HepG2 (cell line): ENCODE results near the gene ESR2. TPM values are rescaled to one million over a fixed set of nuclear protein-coding genes. Genes with fewer than 3 reads are reported as not detected.

Experiments used
- ATAC-seq: fragments of 200-7000 bp; cut with Tn5 transposase; 3 replicates; pipeline ENCODE4 v1.9.1; 2020; ENCODE audit warnings: mild to moderate bottlenecking, moderate library complexity
- BruUV-seq: library from RNA; stranded (reverse); fragments of 400-500 nt; replicated peaks from 2 replicates; lab custom pipeline; 2021; lab: Mats Ljungman, UMichigan
- CTCF ChIA-PET: fragments of 300-600 bp; formaldehyde crosslinking; extraction: SDS; loops from one replicate; lab custom pipeline; 2021; ENCODE audit warnings: low total read pairs, inconsistent platforms, low intra/inter-chr PET ratio; lab: Yijun Ruan, JAX
- POLR2A ChIA-PET: fragments of 350-600 bp; sonication (Branson Sonifier 250); formaldehyde crosslinking; loops from one replicate; lab custom pipeline; 2020; ENCODE audit warnings: antibody characterized with exemption, inconsistent platforms; lab: Yijun Ruan, JAX
- DNase-seq: peaks from one replicate; pipeline ENCODE4 v3.0.0-alpha.2; 2015; ENCODE audit warnings: low spot score
- FAIRE-seq: peaks from 3 replicates; lab custom pipeline; 2011; peaks lifted over from hg19 to GRCh38; lab: Jason Lieb, UNC
- H2AFZ ChIP-seq: one replicate; pipeline ENCODE4 v1.6.1; 2011; ENCODE audit warnings: low read length, inconsistent platforms
- H3K27ac ChIP-seq: fragments of 300-600 bp; 3 replicates; pipeline ENCODE4 v1.8.0; 2011; ENCODE audit warnings: mixed run types, mild to moderate bottlenecking, mixed read lengths, low read length, inconsistent platforms; ENCODE audit not compliant: insufficient read depth; ENCODE audit errors: extremely low read length
- H3K27me3 ChIP-seq, 2 experiments: fragments of 200-600 bp in 1 of 2; 2 replicates in 1 of 2; 3 replicates in 1 of 2; pipeline versions ENCODE4 v1.6.0 to v1.8.0; 2011; ENCODE audit warnings: low read length in 2 of 2, mild to moderate bottlenecking in 2 of 2, moderate library complexity in 2 of 2, inconsistent platforms in 1 of 2; ENCODE audit not compliant: insufficient read depth in 2 of 2, control insufficient read depth in 1 of 2
- H3K36me3 ChIP-seq, 2 experiments: fragments of 200-600 bp in 1 of 2; replicated peaks in 1 of 2; 2 replicates in 1 of 2; 3 replicates in 1 of 2; pipeline versions ENCODE4 v1.5.1 to v1.8.0; 2011; ENCODE audit warnings: low read length in 2 of 2, inconsistent platforms in 1 of 2; ENCODE audit not compliant: insufficient read depth in 2 of 2, control insufficient read depth in 1 of 2
- H3K4me1 ChIP-seq: 2 replicates; pipeline ENCODE4 v1.5.1; 2012; ENCODE audit warnings: low read length, inconsistent platforms; ENCODE audit not compliant: insufficient read depth
- H3K4me2 ChIP-seq: 2 replicates; pipeline ENCODE4 v1.6.0; 2011; ENCODE audit warnings: low read depth, low read length, inconsistent platforms
- H3K4me3 ChIP-seq, 3 experiments: fragments of 200-600 bp in 1 of 3; sonication (generic), shearing (Covaris generic) in 1 of 3; replicated peaks in 1 of 3; 2 replicates each; pipeline ENCODE4 v1.5.1; 2011 to 2016; ENCODE audit warnings: low read length in 3 of 3, inconsistent platforms in 2 of 3, low read depth in 2 of 3, mild to moderate bottlenecking in 2 of 3, control low read depth in 1 of 3, mixed read lengths in 1 of 3; ENCODE audit not compliant: insufficient read depth in 1 of 3
- H3K79me2 ChIP-seq: one replicate; pipeline ENCODE4 v1.6.1; 2011; ENCODE audit warnings: low read length, inconsistent platforms; ENCODE audit not compliant: insufficient read depth
- H3K9ac ChIP-seq: 2 replicates; pipeline ENCODE4 v1.6.0; 2011; ENCODE audit warnings: mild to moderate bottlenecking, low read depth, low read length, inconsistent platforms; ENCODE audit not compliant: insufficient read depth
- H3K9me3 ChIP-seq: 2 replicates; pipeline ENCODE4 v1.5.1; 2012; ENCODE audit warnings: mild to moderate bottlenecking, low read length
- H4K20me1 ChIP-seq: 2 replicates; pipeline ENCODE4 v1.6.0; 2011; ENCODE audit warnings: inconsistent platforms, mild to moderate bottlenecking, low read length, moderate library complexity; ENCODE audit not compliant: insufficient read depth
- AHR ChIP-seq: IDR thresholded peaks from 2 replicates; pipeline ENCODE4 v1.6.1; 2018; ENCODE audit warnings: missing genetic modification reagents, missing compliant biosample characterization
- ATF2 ChIP-seq: sonication (generic); formaldehyde crosslinking; IDR thresholded peaks from 2 replicates; pipeline ENCODE4 v1.4.0; 2020; ENCODE audit warnings: missing genetic modification reagents
- KLF11 ChIP-seq: IDR thresholded peaks from 2 replicates; pipeline ENCODE4 v1.6.1; 2016; ENCODE audit warnings: missing compliant biosample characterization
- MAFK ChIP-seq, 2 experiments: IDR thresholded peaks in 1 of 2; conservative IDR thresholded peaks in 1 of 2; 2 replicates each; pipeline ENCODE4 v1.6.1; 2011; ENCODE audit warnings: improper control_type of control experiment in 2 of 2, low read length in 2 of 2
- MEIS2 ChIP-seq: sonication (generic); formaldehyde crosslinking; IDR thresholded peaks from 2 replicates; pipeline ENCODE4 v1.9.0; 2021; ENCODE audit warnings: mild to moderate bottlenecking, missing genetic modification reagents
- NFRKB ChIP-seq: fragments of 450-650 bp; IDR thresholded peaks from 2 replicates; pipeline ENCODE4 v1.6.1; 2017
- THAP9 ChIP-seq: sonication (generic); formaldehyde crosslinking; IDR thresholded peaks from 2 replicates; pipeline ENCODE4; 2020; ENCODE audit warnings: missing genetic modification reagents, mild to moderate bottlenecking, borderline replicate concordance
- UBTF ChIP-seq: sonication (generic); formaldehyde crosslinking; IDR thresholded peaks from 2 replicates; pipeline ENCODE4 v1.4.0; 2020; ENCODE audit warnings: mild to moderate bottlenecking, missing genetic modification reagents
- ZNF205 ChIP-seq: IDR thresholded peaks from 2 replicates; pipeline ENCODE4 v1.6.1; 2018; ENCODE audit warnings: missing biosample characterization, missing genetic modification reagents
- ZNF275 ChIP-seq: sonication (generic); formaldehyde crosslinking; IDR thresholded peaks from 2 replicates; pipeline ENCODE4 v1.8.0; 2022; ENCODE audit warnings: missing genetic modification reagents, mild to moderate bottlenecking, inconsistent platforms, borderline replicate concordance
- ZNF607 ChIP-seq: sonication (generic); formaldehyde crosslinking; IDR thresholded peaks from 2 replicates; pipeline ENCODE4 v1.5.1; 2020; ENCODE audit warnings: missing genetic modification reagents, mild to moderate bottlenecking, borderline replicate concordance
- ZNF639 ChIP-seq: conservative IDR thresholded peaks from 2 replicates; pipeline ENCODE4 v1.6.1; 2018; ENCODE audit warnings: missing genetic modification reagents
- WGBS: methylation state at CpG from one replicate; pipeline ENCODE4 v1.1.6; 2017; ENCODE audit warnings: low lambda C conversion rate; 5-methylcytosine and 5-hydroxymethylcytosine counted together
- in situ Hi-C: cut with HindIII; loops from 2 replicates; pipeline ENCODE4 v1.10.0; 2017; ENCODE audit warnings: low pct_unique_long_range_greater_than_20kb; ENCODE audit not compliant: extremely low pct_ligation_motif_present
- intact Hi-C: fragments of 100-400 bp; cut with micrococcal nuclease; formaldehyde crosslinking; loops from one replicate; pipeline ENCODE4 v1.10.0; 2022; ENCODE audit not compliant: unreplicated experiment
- polyA plus RNA-seq, 8 experiments: library from polyadenylated mRNA; depleted of rRNA in 3 of 8; stranded (reverse) in 7 of 8; unstranded in 1 of 8; fragments of >200 nt; fragmentation: Illumina TruSeq in 4 of 8; extraction: Trizol in 4 of 8; gene quantifications; 2 replicates each; pipeline versions ENCODE4 v1.2.1 to v1.2.3, GENCODE V29; 2011 to 2016; ENCODE audit warnings: low read depth in 4 of 8, missing spikeins in 1 of 8, mixed read lengths in 1 of 8; ENCODE audit not compliant: insufficient read depth in 1 of 8
- total RNA-seq, 5 experiments: library from RNA; depleted of rRNA; stranded (reverse); fragments of >200 nt; fragmentation: Illumina TruSeq; extraction: Trizol; gene quantifications; 2 replicates each; pipeline ENCODE4 v1.2.3, GENCODE V29; 2016; ENCODE audit warnings: low read depth in 1 of 5

The ESR2 gene
- total and polyA plus RNA-seq, 2 of the 13 experiments (the other 11 are each of a cell fraction or from before 2014, with no cell fraction given) = 0.01 to 0.04 TPM

- ChIA-PET CTCF (interaction anchor here (0.7 kb wide), 1 partner anchor 665 kb away, joined by 3 read pairs; no protein-coding TSS in a partner anchor), POLR2A (no interaction called here)
- H3K79me2 ChIP-seq = no peaks in the 10 kb centered on the region
- no peak overlapping the region for H3K4me2 ChIP-seq
- no peaks in the 10 kb centered on the region for H4K20me1 ChIP-seq
- DNase-seq (peak; percentile 9), ATAC-seq (no peak), FAIRE-seq (no peak)
- H3K36me3 ChIP-seq = no peaks in the 10 kb centered on the region
- in situ Hi-C loops (loop anchor here (10.0 to 25.0 kb wide), 3 partner anchors 164 to 504 kb away; no protein-coding TSS in a partner anchor), intact Hi-C loops (loop anchor here (10.0 kb wide), 1 partner anchor 134 kb away; no protein-coding TSS in a partner anchor)
- H3K9me3 ChIP-seq = no peaks in the 10 kb centered on the region
- no peak overlapping the region for H2AFZ ChIP-seq
- H3K27ac ChIP-seq = no peak overlapping the region
- WGBS = 85% methylated on average over 1 of the region's 1 CpG
- H3K4me1 ChIP-seq = peaks cover 11% of the 10 kb centered on the region
- no peak overlapping the region for H3K4me3 ChIP-seq
- H3K9ac ChIP-seq = no peak overlapping the region
- no TSS peak for BruUV-seq
- peaks cover 0 to 13% of the 10 kb centered on the region in 2 experiments; a peak in 1 of 5 replicates for H3K27me3 ChIP-seq
- TF ChIP-seq KLF11 (no peak), ZNF275 (CRISPR knock-in tag) (no peak), AHR (CRISPR knock-in tag) (no peak), UBTF (CRISPR knock-in tag) (no peak), ZNF639 (CRISPR knock-in tag) (no peak), MAFK (conservative IDR thresholded peaks at IDR 0.05 in 1 of 2, IDR thresholded peaks at IDR 0.05 in 1 of 2; ENCODE audit: low read length in 2 of 2) (no peak), MEIS2 (CRISPR knock-in tag) (no peak), ZNF607 (CRISPR knock-in tag) (no peak), ATF2 (CRISPR knock-in tag) (no peak), ZNF205 (CRISPR knock-in tag) (no peak), THAP9 (no peak), NFRKB (no peak)
Observed at GRCh38 chr14:64298773-64299172, 4.6 kb upstream of the ESR2 start.
